Posterior vena cava (tissue), 2 donors: ENCODE results near the gene INIP. TPM values are rescaled to one million over a fixed set of nuclear protein-coding genes. Genes with fewer than 3 reads are reported as not detected.
"Not testable (repeated sequence)": the region's sequence is repeated elsewhere in the genome, so short reads cannot be mapped to it uniquely, and the experiment has no call there.

Experiments
- DNase-seq: peaks from one replicate; pipeline ENCODE4 v3.0.0-alpha.2; 2020; ENCODE audit warnings: low spot score
- intact Hi-C, 2 donors: fragments of 100-400 bp; cut with DNase I; formaldehyde crosslinking; loops; one replicate each; pipeline versions ENCODE4 v1.14.1 to v1.14.2; 2022 to 2023
- total RNA-seq, 2 donors: library from RNA; stranded (reverse); fragmentation: NEBNext Ultra II Directional; extraction: Animal tissue kit (Norgen Biotek cat#: 25700); gene quantifications; one replicate each; pipeline ENCODE4 v1.2.1, GENCODE V29; 2021
- donor health status: DM: yes; HTN: yes; CAD: no.
- donor health status: DM: yes; HTN: yes; CAD: no.

The INIP gene
- total RNA-seq, 2 donors from 2014 or later: 17.1 to 22.1 TPM

DNA sequence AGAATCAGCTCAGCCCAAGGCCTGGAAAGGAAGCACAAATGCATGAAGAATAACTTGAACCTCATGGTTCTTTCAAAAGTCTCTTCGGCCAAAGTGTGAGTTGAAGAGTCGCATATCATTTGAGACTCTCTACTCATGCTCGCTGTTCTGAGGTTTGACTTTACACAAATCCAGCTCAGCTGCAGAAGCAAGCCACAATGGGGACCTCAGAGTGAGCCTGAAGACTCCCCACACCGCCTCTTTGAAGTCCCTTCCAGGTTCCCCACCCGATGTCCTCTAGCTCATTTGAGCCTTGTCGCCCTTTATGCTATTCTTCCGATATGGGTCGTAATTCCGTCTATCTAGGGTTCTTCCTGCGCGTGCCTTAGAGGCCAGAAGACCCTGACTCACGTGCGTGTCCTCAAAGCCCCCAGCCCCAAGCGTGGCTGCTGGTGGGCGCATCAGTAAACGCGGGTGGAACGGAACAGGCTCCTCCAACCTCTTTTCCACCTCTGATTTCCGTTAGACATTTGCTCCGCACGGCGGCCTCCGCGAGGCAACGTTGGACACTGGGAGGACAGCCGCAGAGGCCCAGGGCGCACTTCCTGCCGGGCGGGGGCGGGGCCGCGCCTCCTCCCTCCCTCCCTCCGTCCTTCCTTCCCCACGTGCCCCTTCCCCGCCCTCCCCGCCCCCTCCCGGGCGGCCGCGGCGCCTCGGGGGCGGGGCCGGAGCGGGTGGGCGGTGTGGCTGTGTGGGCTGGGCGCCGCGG, 32.3 kb upstream of the INIP start, which contains the start of gene SNX30:
SNX30 (plus strand) TSS at position 745 of the 748 bp plus-strand sequence. CDS start 242 bp downstream, outside the sequence.
- intact Hi-C loops: loop anchor here in 1 of 2 donors (10.0 kb wide), 1 partner anchor 65 kb away; no protein-coding TSS in a partner anchor
- DNase-seq: peak; percentile 96

GRCh38 chr9:112747094-112747493, 29.2 kb upstream of the INIP start:
- DNase-seq: no peak
- intact Hi-C loops: no loop called here

- DNase-seq: no peak
- intact Hi-C loops: no loop called here
Observed at GRCh38 chr9:112744177-112744576, 26.3 kb upstream of the INIP start.

GRCh38 chr9:112743216-112743836, 25.4 kb upstream of the INIP start:
- no peak for DNase-seq
- intact Hi-C loops: no loop called here

- DNase-seq: no peak
- intact Hi-C loops: no loop called here
Observed at GRCh38 chr9:112734892-112735291, 17.0 kb upstream of the INIP start.

DNA sequence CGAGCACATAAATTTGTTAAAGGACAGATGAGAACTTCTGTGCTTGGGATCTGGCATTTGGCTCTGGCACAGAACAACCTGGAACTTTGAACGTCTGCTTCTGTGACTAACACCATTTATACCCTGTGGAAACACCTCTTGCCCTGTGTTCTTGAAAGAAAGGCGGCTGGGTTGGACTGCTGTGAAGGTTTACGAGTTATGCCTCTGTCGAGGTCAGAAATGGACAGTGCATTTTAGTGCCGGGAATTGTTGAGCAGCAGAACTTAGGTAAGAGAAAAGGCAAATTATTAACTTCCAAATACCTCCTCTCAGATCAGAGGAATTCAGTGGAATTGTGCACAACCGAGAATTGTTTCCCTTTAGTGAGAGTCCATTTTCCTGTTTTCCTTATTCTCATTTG, 14.1 kb upstream of the INIP start:
- intact Hi-C loops: no loop called here
- DNase-seq: no peak

DNA sequence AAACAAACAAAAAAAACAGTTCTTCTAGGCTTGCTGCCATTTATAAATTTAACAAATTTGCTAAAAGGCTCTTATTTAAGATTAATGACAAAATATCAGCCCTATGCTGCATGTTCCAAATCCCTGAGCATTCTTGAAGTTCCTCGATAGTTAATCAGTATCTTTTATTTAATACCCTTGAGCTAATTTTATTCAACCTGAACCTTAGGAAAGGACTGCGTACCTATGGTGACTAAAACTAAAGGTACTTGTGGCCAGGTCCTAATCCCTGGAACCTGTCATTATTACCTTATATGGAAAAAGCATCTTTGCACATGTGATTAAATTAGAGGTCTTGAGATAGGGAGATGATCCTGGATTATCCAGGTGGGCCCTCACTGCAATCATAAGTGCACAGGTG, 10.5 kb upstream of the INIP start:
- DNase-seq: no peak
- intact Hi-C loops: no loop called here

- DNase-seq: no peak
- intact Hi-C loops: no loop called here
Observed at GRCh38 chr9:112726428-112726827, 8.5 kb upstream of the INIP start.

GRCh38 chr9:112725961-112726360, 8.0 kb upstream of the INIP start:
- no peak for DNase-seq
- intact Hi-C loops: no loop called here

DNA sequence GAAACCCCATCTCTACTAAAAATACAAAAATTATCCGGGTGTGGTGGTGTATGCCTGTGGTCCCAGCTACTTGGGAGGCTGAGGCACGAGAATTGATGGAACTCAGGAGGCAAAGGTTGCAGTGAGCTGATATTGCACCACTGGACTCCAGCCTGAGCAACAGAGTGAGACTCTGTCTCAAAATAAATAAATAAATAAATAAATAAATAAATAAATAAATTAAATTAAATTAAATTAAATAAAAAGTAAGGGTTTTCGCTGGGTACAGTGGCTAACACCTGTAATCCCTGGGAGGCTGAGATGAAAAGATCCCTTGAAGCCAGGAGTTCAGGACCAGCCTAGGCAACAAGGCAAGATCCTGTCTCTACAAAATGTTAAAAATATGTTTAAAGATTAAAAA, 4.8 kb upstream of the INIP start:
- intact Hi-C loops, DNase-seq: not testable (repeated sequence)

DNA sequence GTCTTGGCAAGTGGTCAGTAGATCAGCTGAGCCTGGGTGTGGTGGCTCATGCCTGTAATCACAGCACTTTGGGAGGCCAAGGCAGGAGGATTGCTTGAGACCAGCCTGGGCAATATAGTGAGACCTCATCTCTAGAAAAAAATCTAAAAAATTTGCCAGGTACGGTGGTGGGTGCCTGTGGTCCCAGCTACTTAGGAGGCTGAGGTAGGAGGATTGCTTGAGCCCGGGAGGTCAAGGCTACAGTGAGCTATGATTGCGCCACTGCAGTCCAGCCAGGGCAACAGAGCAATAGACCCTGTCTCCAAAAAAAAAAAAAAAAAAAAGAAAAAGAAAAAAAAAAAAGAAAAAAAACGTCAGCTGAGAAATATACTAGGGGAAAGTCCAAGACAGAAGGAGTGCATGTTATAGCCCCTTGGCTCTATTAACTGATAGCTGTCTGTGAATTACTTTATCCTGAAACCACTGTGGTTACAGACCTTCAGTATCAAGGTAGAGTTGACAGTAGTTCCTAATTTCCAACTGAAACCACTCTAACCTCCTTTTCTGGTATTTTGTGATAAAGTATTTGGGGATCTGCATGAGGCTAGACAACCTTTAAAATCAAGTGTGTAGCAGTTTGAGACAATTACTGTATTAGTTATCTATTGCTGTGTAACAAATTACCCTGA, 2.3 kb upstream of the INIP start:
- no peak for DNase-seq
- intact Hi-C loops: no loop called here

DNA sequence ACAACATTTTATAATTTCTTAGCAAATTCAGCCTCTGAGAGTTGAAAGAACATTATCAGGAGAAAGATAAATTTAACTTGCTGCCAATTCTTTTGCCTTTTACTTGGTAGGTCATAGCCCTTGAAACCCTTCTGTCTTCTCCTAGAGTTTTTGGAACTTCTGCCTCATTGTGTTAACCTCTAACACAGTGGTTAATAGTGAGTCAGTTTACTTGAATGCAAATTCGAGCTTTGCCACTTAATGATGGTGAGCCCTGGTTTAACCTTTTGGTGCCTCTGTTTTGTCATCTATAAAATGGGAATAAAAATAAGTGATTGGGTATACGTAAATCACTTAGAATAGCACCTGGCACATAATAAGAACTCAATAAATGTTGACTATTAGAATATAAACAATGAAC, 1.8 kb upstream of the INIP start:
- intact Hi-C loops: no loop called here

GRCh38 chr9:112719241-112719691, 1.3 kb upstream of the INIP start:
- intact Hi-C loops: no loop called here
- DNase-seq: no peak

More for the DNA sequence above, 1.8 kb upstream of the INIP start:
- no peak for DNase-seq

- no peak for DNase-seq
- intact Hi-C loops: no loop called here
Observed at GRCh38 chr9:112712678-112713077, 5.2 kb downstream of the INIP start.

DNA sequence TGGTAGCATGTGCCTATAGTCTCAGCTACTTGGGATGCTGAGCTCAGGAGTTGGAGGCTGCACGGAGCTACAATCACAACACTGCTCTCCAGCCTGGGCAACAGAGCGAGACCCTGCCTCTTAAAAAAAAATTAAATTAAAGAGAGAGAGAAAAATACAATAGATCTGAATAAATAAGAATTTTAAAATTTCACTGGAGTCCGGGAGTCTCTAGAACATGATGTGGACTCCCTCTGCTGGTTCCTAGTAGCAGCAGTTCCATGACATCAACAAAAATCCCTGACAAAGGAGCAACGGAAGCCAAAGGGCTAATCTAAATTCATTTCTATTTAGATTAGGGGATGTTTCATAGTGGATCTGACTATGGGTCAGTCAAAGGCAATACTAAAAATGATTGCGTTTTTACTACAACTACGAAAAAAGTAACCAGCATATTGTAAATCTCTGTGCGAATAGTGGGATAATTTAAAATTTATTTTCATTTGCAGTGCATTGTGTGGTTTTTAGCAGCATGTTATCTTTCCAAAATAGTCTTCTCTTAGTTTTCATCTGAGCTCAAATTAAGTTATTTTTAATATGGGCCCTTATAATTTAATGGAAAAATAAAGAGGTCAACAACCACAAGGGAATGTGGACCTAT, 6.7 kb downstream of the INIP start:
- no peak for DNase-seq
- intact Hi-C loops: no loop called here

DNA sequence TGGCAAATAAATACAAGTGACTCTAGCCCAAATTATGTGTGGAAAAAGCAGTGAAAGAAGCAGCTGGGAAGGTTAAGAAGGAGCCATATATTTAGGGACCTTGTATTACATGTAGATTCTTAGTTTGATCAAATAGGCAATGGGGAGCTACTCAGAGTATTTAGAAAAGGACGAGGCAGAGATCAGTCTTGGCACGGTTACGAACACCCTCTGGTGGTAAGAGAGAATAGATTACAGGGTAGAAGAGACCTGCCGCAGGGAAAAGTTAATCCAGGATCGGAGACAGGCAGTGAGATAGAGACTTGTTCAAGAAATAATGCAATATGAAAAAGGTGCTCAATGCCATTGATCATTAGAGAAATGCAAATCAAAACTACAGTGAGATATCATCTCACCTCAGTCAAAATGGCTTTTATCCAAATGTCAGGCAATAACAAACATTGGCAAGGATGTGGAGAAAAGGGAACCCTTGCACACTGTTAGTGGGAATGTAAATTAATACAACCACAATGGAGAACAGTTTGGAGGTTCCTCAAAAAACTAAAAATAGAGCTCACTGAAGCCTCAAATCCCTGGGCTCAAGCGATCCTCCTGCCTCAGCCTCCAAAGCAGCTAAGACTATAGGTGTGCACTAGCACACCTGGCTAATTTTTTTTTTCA, 12.0 kb downstream of the INIP start:
- intact Hi-C loops: no loop called here
- no peak for DNase-seq

DNA sequence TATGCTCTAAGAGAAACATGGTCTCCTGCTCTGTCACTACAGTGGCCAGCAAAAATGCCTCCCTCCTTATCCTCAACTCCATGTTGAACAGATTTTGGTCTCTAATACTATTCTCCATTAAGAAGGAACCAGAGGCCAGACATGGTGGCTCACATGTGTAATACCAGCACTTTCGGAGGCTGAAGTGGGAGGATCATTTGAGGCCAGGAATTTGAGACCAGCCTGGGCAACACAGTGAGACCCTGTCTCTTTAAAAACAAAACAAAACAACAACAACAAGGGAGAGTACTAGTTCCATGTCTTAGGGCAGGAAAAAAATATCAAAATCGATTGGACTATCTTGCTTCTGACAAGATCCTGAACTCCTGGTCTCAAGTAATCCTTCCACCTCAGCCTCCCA, 14.6 kb downstream of the INIP start:
- DNase-seq: no peak
- intact Hi-C loops: no loop called here

GRCh38 chr9:112700085-112700484, 17.8 kb downstream of the INIP start:
- no peak for DNase-seq
- intact Hi-C loops: no loop called here

GRCh38 chr9:112699230-112699629, 18.7 kb downstream of the INIP start:
- DNase-seq: no peak
- intact Hi-C loops: no loop called here
